ENCODE results near the gene PGGHG. TPM values are rescaled to one million over a fixed set of nuclear protein-coding genes. Genes with fewer than 3 reads are reported as not detected.
"Not testable (repeated sequence)": the region's sequence is repeated elsewhere in the genome, so short reads cannot be mapped to it uniquely, and the experiment has no call there.

PGGHG gene
- total and polyA plus RNA-seq, 12 donors, result 3.3 to 45.3 (median 7.4) TPM

DNA sequence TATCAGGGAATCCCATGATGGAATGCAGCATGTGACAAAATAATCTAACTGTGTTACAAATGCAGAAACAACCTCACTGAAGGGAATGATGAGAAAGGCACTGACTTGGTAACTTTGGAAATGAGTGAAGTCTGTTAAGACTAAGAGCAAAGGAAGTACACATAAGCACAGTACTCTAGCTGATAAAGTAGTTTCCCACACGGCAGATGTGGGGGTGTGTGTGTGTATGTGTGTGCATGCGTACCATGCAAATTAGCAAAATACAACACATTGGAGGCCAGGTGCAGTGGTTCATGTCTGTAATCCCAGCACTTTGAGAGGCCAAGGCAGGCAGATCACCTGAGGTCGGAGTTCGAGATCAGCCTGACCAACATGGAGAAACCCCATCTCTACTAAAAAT is 27.3 kb upstream of the PGGHG start:
- Histone ChIP-seq H3K27ac (no peak overlapping the region), H3K36me3 (no peaks in the 10 kb centered on the region), H3K4me3 (no peak overlapping the region), H3K9me3 (peaks cover 0 to 19% (median 5%) of the 10 kb centered on the region in 11 donors), H3K4me1 (no peaks in the 10 kb centered on the region), H3K27me3 (peaks cover 0 to 10% (median 0%) of the 10 kb centered on the region in 7 donors)
- no peak for ATAC-seq
- no peak for DNase-seq
- TF ChIP-seq CTCF (IDR thresholded peaks at IDR 0.05), result no peak
- intact Hi-C loops (cut with DNase I), result no loop called here
- 87 to 90% methylated on average over 4 of the region's 4 CpGs for WGBS, 2 donors

DNA sequence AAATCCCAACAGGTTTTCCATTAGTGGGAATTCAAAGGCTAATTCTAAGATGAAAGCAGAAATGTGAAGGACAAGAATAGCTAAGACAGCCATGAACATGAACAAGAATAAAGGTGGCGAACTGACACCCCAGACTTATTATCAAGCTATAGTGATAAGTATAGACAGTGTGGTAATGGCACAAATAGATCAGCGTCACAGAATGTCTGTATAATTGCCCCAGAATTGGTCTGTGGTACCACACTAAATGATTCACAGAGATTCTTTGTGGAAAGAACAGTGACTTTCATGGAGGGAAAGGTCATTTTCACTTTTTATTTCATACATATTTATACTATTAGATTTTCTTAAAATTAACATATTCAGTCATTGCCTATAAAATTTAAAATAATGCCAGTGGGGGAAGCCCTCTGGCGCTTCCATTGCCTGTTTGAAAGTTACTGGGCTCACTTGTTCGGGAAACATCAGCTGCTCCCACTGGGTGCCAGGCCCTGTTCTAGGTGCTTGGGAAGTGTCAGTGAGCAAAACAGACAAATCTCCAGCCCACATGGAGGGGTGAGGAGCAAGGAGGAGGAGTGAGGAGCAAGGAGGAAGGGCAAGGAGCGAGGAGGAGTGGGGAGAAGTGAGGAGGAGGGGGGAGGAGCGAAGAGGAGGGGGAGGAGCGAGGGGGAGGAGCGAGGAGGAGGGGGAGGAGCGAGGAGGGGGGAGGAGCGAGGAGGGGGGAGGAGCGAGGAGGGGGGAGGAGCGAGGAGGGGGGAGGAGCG is 22.1 kb upstream of the PGGHG start:
- peaks cover 0 to 30% (median 11%) of the 10 kb centered on the region in 7 donors for H3K27me3 ChIP-seq
- ATAC-seq (peak in 1 of 8 donors; percentile 20), DNase-seq (no peak)
- TF ChIP-seq CTCF (IDR thresholded peaks at IDR 0.05), result no peak
- WGBS, 2 donors, result 85 to 88% methylated on average over 4 to 5 of the region's 13 CpGs
- H3K4me1 ChIP-seq, result peaks cover 0 to 35% (median 0%) of the 10 kb centered on the region in 9 donors
- peaks cover 0 to 11% (median 5%) of the 10 kb centered on the region in 11 donors for H3K9me3 ChIP-seq
- intact Hi-C loops (cut with DNase I), result no loop called here
- H3K27ac ChIP-seq, result no peak overlapping the region
- no peak overlapping the region for H3K4me3 ChIP-seq
- H3K36me3 ChIP-seq, result no peaks in the 10 kb centered on the region

DNA sequence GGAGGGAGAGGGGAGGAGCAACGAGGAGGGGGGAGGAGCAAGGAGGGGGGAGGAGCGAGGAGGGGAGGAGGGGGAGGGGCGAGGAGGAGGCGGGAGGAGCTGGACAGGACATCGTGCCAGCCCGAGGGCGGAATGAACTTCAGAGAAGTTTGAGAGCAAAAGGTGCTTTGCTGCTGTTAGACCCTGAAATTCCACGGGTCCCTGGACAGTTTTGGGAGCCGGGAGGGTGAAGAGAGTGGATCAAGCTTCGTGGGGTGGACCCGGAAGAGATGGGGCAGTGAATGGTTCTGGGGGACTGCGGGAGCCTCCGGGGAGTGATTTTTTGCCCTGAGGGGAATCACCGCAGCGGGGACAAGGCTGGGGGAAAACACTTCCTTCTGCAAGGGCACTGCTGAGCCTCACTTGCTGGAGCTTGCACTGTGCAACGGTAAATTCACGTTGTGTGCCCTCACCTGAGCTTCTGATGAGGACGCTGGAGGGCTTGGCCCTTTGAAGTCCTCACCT is 21.4 kb upstream of the PGGHG start:
- Histone ChIP-seq H3K9me3 (peaks cover 0 to 11% (median 5%) of the 10 kb centered on the region in 11 donors), H3K4me1 (peaks cover 0 to 35% (median 0%) of the 10 kb centered on the region in 9 donors), H3K27ac (peak overlapping the region in 7 of 10 donors; percentile 42 to 97 (median 65)), H3K27me3 (peaks cover 0 to 32% (median 14%) of the 10 kb centered on the region in 7 donors), H3K36me3 (no peaks in the 10 kb centered on the region), H3K4me3 (peak overlapping the region in 6 of 10 donors; percentile 22 to 55 (median 34))
- no peak for TF ChIP-seq CTCF (IDR thresholded peaks at IDR 0.05)
- no peak for DNase-seq
- ATAC-seq, result peak; percentile 37 to 69 (median 45)
- intact Hi-C loops (cut with DNase I), result no loop called here
- WGBS, 2 donors, result 70 to 74% methylated on average over 17 of the region's 18 CpGs

GRCh38 chr11:268716-269145 is 20.2 kb upstream of the PGGHG start:
- TF ChIP-seq CTCF (IDR thresholded peaks at IDR 0.05), result peak in 1 of 9 donors; percentile 15
- peaks cover 0 to 32% (median 15%) of the 10 kb centered on the region in 7 donors for H3K27me3 ChIP-seq
- peak overlapping the region in 9 of 10 donors; percentile 9 to 97 (median 58) for H3K27ac ChIP-seq
- H3K9me3 ChIP-seq, result peaks cover 0 to 11% (median 5%) of the 10 kb centered on the region in 11 donors
- DNase-seq (peak in 1 of 2 donors; percentile 46), ATAC-seq (peak; percentile 59 to 85 (median 80))
- 61 to 63% methylated on average over 16 of the region's 16 CpGs for WGBS, 2 donors
- H3K36me3 ChIP-seq; intact Hi-C loops (cut with DNase I): not testable (repeated sequence)
- H3K4me1 ChIP-seq, result peaks cover 0 to 35% (median 0%) of the 10 kb centered on the region in 9 donors
- H3K4me3 ChIP-seq, result peak overlapping the region in 6 of 10 donors; percentile 11 to 55 (median 34)
